Thoracic aorta (tissue), 2 donors: ENCODE data around the gene SIRT5. TPM values are rescaled to one million over a fixed set of nuclear protein-coding genes. Genes with fewer than 3 reads are reported as not detected.

Source experiments
- ATAC-seq: fragments of 150-250 bp; one replicate; pipeline ENCODE4 v1.8.0; 2017; ENCODE audit warnings: low read depth; ENCODE audit not compliant: insufficient number of reproducible peaks, low FRiP score
- DNase-seq: peaks from one replicate; pipeline ENCODE4 v3.0.0-alpha.2; 2020; ENCODE audit warnings: low spot score
- H3K27ac ChIP-seq, 2 donors: fragments of 200-600 bp; sonication (generic); 1 replicate in 1 of 2; 2 replicates in 1 of 2; pipeline ENCODE4 v1.5.1; 2016; ENCODE audit warnings: mild to moderate bottlenecking in 2 of 2, moderate library complexity in 2 of 2
- H3K27me3 ChIP-seq: fragments of 200-600 bp; sonication (generic); replicated peaks from 2 replicates; pipeline ENCODE4 v1.6.0; 2016; ENCODE audit warnings: mild to moderate bottlenecking; ENCODE audit not compliant: insufficient read depth
- H3K36me3 ChIP-seq: fragments of 200-600 bp; sonication (generic); one replicate; pipeline ENCODE4 v1.5.1; 2016
- H3K4me1 ChIP-seq, 2 donors: fragments of 200-600 bp; sonication (generic); 1 replicate in 1 of 2; 2 replicates in 1 of 2; pipeline versions ENCODE4 v1.5.1 to v1.6.0; 2016; ENCODE audit warnings: low read depth in 2 of 2, mild to moderate bottlenecking in 1 of 2; ENCODE audit not compliant: control insufficient read depth in 1 of 2
- H3K4me3 ChIP-seq: fragments of 200-600 bp; sonication (generic); 2 replicates; pipeline ENCODE4 v1.5.1; 2016; ENCODE audit warnings: mild to moderate bottlenecking
- H3K9me3 ChIP-seq: fragments of 200-600 bp; sonication (generic); 2 replicates; pipeline ENCODE4 v1.5.1; 2016
- CTCF ChIP-seq: fragments of 200-600 bp; sonication (generic); IDR thresholded peaks from one replicate; pipeline ENCODE4 v1.5.1; 2019; ENCODE audit warnings: antibody characterized with exemption
- total RNA-seq, 2 donors: library from RNA; depleted of rRNA; stranded (reverse); fragments of >200 nt; gene quantifications; one replicate each; pipeline versions ENCODE4 v1.1.0 to v1.2.3, GENCODE V29; 2016

The SIRT5 gene
- total RNA-seq, 2 donors from 2014 or later, result 5.7 to 10.0 TPM

GRCh38 chr6:13539572-13539971 is 34.8 kb upstream of the SIRT5 start:
- H3K9me3 ChIP-seq, result no peaks in the 10 kb centered on the region
- no peak for TF ChIP-seq CTCF
- no peak overlapping the region for H3K27ac ChIP-seq
- H3K36me3 ChIP-seq, result no peaks in the 10 kb centered on the region
- DNase-seq, result no peak
- no peaks in the 10 kb centered on the region for H3K27me3 ChIP-seq
- no peaks in the 10 kb centered on the region for H3K4me1 ChIP-seq
- H3K4me3 ChIP-seq, result no peak overlapping the region
- ATAC-seq, result no peak

- no peaks in the 10 kb centered on the region for H3K27me3 ChIP-seq
- no peaks in the 10 kb centered on the region for H3K4me1 ChIP-seq
- no peaks in the 10 kb centered on the region for H3K9me3 ChIP-seq
- TF ChIP-seq CTCF, result no peak
- no peaks in the 10 kb centered on the region for H3K36me3 ChIP-seq
- H3K4me3 ChIP-seq, result no peak overlapping the region
- ATAC-seq, result no peak
- no peak for DNase-seq
- H3K27ac ChIP-seq, result no peak overlapping the region
Measured at GRCh38 chr6:13541496-13541895, 32.9 kb upstream of the SIRT5 start.

GRCh38 chr6:13544454-13545186 is 29.8 kb upstream of the SIRT5 start:
- Histone ChIP-seq H3K27ac (no peak overlapping the region), H3K4me1 (no peaks in the 10 kb centered on the region), H3K4me3 (no peak overlapping the region), H3K36me3 (no peaks in the 10 kb centered on the region), H3K27me3 (no peaks in the 10 kb centered on the region), H3K9me3 (no peaks in the 10 kb centered on the region)
- no peak for TF ChIP-seq CTCF
- ATAC-seq, result no peak
- DNase-seq, result no peak

GRCh38 chr6:13545885-13546284 is 28.5 kb upstream of the SIRT5 start:
- TF ChIP-seq CTCF, result no peak
- ATAC-seq, result no peak

GRCh38 chr6:13548500-13549210 is 25.7 kb upstream of the SIRT5 start:
- Histone ChIP-seq H3K36me3 (no peaks in the 10 kb centered on the region), H3K27me3 (no peaks in the 10 kb centered on the region), H3K4me1 (no peaks in the 10 kb centered on the region), H3K27ac (no peak overlapping the region), H3K9me3 (no peaks in the 10 kb centered on the region), H3K4me3 (no peak overlapping the region)
- ATAC-seq, result no peak
- no peak for TF ChIP-seq CTCF
- no peak for DNase-seq

More at GRCh38 chr6:13545885-13546284, 28.5 kb upstream of the SIRT5 start:
- Histone ChIP-seq H3K27me3 (no peaks in the 10 kb centered on the region), H3K27ac (no peak overlapping the region), H3K9me3 (no peaks in the 10 kb centered on the region), H3K4me3 (no peak overlapping the region), H3K36me3 (no peaks in the 10 kb centered on the region), H3K4me1 (no peaks in the 10 kb centered on the region)
- no peak for DNase-seq
